GM19468 (cell line): Measurements from ENCODE around the gene IL4R.

ENCODE experiments used
- ATAC-seq: cut with Tn5 transposase; IDR thresholded peaks from one replicate; pipeline ENCODE4 v1.9.1; 2021; ENCODE audit warnings: mild to moderate bottlenecking, moderate library complexity, moderate number of reproducible peaks; ENCODE audit not compliant: unreplicated experiment; ENCODE audit errors: extremely low read depth

IL4R gene

DNA sequence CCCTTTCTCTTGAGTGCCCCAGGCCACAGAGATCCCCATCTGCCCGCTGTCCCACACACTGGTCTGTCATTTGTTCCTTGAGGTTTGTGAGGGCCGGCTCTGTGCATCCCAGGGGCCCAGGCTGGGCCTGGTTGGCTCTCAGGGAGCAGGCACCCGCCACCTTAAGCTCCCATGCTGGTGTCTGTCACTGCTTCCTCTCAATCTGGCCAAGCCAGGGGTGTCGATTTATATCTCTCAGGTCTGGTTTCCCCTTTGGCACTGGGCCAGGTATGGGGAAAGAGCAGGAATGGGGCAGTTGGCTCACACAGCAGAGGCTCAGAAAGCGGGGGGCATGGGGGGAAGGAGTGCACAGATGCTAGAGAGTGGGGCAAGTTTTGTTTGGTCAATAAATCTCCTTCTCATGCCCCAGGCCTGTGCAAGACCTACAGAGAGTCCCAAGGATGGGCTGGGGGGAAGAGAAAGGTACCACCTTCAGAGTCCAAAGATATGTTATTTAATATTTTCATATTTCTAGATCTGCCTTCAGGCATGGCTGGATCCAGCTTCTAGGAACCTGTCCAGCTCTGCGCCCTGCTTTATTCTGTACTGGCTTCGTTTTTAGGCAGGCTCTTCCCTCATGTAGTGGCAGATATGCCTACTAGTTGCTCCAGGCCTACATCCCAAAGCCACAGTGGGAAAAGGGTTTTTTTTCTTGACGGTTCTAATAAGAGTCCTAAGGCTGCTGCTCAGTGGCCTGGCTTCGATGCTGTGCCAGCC lies 34.3 kb downstream of the IL4R start:
- ATAC-seq, result no peak

GRCh38 chr16:27349276-27349675 lies 35.5 kb downstream of the IL4R start:
- no peak for ATAC-seq

DNA sequence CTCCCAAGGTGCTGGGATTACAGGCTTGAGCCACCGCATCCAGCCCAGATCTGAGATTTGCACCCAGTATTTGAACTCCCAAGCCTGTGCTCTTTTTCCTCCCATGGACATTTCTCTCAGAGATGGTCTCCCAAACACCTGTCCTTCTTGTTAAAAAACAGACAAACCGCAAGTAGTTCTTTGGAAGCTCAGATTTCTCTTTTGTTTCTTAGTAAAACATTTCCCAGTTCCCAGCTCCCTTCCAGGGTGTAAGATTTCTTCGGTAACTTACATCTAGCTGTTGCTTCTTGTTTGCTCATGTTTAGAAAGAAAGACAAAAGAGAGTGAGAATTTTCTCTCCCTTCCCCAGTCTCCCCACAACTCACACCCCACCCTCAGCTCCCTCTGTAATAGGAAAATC lies 36.2 kb downstream of the IL4R start:
- ATAC-seq, result no peak

DNA sequence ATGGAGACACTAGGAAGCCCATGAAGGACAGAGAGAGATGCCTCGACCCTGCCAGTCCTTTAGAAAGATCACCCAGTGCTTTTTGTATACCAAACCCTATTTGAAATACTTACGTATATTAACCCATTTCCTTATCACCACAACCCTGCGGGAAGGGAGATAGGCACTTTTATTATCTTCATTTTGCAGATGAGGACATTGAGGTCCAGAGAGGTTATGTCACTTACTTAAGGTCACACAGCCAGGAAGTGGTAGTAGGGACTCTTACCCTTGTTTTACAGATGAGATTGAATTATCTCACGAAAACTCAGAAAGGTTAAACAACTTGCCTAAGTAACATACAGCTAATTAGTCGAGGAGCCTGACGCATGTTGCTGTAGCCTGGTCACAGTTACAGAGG lies 38.2 kb downstream of the IL4R start:
- no peak for ATAC-seq

GRCh38 chr16:27353853-27354252 lies 40.1 kb downstream of the IL4R start:
- ATAC-seq, result no peak

- no peak for ATAC-seq
Observed at GRCh38 chr16:27355610-27356009, 41.8 kb downstream of the IL4R start.

GRCh38 chr16:27356794-27357193 lies 43.0 kb downstream of the IL4R start:
- ATAC-seq, result no peak

DNA sequence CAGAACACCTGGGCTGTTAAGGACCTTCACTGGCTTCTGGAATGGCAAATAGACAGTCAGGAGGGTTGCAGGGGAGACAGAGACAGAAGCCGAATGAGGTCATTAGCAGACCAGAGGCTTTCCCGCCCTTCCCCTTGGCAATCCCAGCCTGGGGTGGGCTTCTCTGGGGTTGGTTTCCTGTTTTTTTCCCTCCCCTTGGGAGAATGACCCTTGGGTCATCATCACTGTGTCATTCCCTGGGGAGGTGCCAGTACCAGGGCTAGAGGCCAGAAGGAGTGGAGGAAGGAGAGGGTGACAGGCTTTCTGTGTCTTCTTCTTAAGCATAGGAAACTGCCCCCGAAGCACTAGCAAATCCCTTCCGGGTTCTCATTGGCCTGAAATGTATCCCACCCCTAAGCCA lies 45.3 kb downstream of the IL4R start:
- no peak for ATAC-seq

- no peak for ATAC-seq
Observed at GRCh38 chr16:27359615-27360014, 45.8 kb downstream of the IL4R start.

DNA sequence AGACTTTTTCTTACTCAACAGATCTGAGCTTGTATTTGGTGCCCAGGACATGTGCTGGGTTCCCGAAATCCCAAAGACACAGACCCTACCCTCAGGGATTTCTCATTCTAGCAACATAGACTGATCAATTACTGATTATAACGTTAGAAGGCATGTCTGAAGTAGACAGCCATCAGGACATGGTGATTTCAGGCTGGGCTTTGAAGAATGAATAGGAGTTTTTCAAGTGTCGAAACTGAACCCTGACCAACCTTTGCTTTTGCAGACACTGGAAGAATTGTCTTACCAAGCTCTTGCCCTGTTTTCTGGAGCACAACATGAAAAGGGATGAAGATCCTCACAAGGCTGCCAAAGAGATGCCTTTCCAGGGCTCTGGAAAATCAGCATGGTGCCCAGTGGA lies 48.2 kb downstream of the IL4R start:
- no peak for ATAC-seq

DNA sequence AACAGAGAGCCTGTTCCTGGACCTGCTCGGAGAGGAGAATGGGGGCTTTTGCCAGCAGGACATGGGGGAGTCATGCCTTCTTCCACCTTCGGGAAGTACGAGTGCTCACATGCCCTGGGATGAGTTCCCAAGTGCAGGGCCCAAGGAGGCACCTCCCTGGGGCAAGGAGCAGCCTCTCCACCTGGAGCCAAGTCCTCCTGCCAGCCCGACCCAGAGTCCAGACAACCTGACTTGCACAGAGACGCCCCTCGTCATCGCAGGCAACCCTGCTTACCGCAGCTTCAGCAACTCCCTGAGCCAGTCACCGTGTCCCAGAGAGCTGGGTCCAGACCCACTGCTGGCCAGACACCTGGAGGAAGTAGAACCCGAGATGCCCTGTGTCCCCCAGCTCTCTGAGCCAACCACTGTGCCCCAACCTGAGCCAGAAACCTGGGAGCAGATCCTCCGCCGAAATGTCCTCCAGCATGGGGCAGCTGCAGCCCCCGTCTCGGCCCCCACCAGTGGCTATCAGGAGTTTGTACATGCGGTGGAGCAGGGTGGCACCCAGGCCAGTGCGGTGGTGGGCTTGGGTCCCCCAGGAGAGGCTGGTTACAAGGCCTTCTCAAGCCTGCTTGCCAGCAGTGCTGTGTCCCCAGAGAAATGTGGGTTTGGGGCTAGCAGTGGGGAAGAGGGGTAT lies 48.9 kb downstream of the IL4R start:
- no peak for ATAC-seq

DNA sequence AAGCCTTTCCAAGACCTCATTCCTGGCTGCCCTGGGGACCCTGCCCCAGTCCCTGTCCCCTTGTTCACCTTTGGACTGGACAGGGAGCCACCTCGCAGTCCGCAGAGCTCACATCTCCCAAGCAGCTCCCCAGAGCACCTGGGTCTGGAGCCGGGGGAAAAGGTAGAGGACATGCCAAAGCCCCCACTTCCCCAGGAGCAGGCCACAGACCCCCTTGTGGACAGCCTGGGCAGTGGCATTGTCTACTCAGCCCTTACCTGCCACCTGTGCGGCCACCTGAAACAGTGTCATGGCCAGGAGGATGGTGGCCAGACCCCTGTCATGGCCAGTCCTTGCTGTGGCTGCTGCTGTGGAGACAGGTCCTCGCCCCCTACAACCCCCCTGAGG lies 49.5 kb downstream of the IL4R start:
- no peak for ATAC-seq

- ATAC-seq, result no peak
Observed at GRCh38 chr16:27363797-27364196, 50.0 kb downstream of the IL4R start.

DNA sequence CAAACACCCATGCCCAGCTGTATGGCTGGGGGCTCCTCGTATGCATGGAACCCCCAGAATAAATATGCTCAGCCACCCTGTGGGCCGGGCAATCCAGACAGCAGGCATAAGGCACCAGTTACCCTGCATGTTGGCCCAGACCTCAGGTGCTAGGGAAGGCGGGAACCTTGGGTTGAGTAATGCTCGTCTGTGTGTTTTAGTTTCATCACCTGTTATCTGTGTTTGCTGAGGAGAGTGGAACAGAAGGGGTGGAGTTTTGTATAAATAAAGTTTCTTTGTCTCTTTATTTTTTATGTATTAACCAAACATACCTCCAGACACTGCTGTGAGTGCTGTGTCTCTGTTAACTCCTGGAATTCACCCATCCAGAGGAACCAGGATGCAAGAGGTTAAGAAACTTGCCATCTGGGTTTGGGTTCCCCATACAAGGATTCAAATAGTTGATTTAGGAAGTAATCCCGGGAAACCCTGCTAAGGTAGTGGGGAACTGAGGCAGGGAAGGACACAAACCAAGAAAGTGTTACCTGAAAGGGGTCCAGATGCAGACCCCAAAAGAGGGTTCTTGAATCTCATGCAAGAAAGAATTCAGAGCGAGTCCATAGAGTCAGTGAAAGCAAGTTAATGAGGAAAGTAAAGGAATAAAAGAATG lies 50.8 kb downstream of the IL4R start:
- no peak for ATAC-seq

GRCh38 chr16:27365142-27366089 lies 51.6 kb downstream of the IL4R start:
- no peak for ATAC-seq

- ATAC-seq, result no peak
Observed at GRCh38 chr16:27366687-27367460, 53.1 kb downstream of the IL4R start.

DNA sequence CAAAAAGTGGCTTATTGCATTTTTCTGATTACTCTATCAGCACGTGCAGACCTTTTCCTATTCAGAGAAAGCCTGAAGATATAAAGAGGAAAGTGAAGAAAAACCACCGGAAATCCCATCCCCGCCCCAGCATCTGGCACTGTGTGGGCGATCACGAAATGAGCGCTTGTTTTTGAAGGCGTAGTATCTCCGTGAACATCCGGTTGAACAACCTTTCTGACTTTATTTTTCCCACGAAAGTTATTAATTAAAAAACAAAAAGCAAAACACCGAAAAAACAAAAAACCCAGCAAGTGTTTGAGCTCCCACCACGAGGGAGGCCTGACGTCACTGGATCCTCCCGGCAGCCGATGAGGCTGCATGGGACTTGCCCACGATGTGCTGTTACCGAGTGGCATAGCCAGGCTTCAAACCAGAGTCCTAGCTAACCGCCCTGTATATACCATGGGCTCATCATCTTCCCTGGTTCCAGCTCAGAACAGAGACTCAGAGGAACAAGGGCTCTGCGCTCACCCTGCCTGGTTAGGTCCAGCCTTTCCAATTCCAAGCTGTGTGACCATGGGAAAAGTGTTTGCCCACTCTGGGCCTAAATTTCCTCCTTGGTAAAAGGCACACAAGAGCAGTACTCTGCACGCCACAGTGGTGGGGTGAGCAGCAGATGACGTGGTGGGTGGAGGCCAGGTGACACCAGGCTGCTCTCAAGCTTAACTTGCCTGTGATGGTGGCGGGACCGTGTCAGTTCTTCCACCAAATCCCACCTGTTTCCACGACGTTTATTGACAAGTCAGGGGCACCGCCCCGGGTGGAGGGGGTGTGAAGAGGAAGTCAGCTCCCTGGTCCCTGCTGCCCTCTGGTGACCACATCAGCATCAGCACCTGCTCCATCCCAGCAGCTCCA lies 53.9 kb downstream of the IL4R start:
- peak; percentile 68 for ATAC-seq

GRCh38 chr16:27368358-27368722 lies 54.6 kb downstream of the IL4R start:
- ATAC-seq, result no peak

DNA sequence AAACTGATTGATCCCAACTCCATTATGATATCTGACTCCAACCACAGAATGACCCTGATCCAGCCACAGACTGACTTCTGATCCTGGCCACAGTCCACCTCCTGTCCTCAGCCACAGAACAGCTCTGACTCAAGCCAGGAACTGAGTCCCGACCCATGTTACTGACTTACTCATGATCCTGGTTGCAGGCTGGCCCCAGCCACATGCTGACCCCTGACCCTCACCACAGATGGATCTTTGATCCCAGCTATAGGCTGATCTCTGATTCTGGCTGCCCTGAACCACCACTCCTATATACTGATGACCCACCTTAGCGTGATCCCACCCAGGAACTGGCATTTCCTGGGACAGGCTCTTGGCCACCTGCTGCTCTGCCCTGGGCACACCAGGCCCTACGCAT lies 56.0 kb downstream of the IL4R start:
- ATAC-seq, result no peak
